ENCODE measurements around the gene DHTKD1.

The DHTKD1 gene, protein sequence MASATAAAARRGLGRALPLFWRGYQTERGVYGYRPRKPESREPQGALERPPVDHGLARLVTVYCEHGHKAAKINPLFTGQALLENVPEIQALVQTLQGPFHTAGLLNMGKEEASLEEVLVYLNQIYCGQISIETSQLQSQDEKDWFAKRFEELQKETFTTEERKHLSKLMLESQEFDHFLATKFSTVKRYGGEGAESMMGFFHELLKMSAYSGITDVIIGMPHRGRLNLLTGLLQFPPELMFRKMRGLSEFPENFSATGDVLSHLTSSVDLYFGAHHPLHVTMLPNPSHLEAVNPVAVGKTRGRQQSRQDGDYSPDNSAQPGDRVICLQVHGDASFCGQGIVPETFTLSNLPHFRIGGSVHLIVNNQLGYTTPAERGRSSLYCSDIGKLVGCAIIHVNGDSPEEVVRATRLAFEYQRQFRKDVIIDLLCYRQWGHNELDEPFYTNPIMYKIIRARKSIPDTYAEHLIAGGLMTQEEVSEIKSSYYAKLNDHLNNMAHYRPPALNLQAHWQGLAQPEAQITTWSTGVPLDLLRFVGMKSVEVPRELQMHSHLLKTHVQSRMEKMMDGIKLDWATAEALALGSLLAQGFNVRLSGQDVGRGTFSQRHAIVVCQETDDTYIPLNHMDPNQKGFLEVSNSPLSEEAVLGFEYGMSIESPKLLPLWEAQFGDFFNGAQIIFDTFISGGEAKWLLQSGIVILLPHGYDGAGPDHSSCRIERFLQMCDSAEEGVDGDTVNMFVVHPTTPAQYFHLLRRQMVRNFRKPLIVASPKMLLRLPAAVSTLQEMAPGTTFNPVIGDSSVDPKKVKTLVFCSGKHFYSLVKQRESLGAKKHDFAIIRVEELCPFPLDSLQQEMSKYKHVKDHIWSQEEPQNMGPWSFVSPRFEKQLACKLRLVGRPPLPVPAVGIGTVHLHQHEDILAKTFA

DNA sequence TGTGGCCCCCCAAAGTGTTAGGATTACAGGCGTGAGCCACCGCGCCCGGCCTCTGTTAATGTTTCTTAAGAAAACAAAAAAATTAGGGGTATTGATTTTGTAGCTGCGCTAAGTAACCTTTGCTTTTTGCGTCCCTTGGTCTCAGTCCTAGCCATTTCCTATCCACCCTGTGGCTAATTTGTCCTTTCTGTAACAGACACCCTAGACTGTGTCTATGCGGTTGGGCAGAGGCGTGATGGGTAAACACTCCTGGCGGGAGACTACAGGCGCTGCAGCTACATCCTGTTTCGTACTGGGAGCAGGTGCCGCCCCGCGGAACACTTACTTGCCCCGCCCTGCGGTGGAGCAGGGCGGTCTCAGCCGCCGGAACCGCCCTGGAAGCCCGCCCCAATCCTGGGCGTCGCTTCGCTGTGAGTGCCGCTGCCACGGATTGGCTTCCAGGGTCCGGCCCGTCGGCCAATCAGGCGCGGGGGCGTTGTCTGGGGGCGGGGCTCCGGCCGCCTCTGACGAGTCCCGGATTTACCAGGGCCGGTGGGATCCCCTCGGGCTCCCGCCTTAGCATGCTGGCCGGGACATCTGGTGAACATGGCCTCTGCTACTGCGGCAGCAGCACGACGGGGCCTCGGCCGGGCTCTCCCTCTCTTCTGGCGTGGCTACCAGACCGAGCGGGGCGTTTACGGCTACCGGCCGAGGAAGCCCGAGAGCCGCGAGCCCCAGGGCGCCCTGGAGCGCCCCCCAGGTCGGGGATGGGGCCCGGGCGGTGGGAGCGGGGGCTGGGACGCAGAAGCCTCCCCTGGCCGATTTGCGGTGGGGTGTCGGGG is at the start of gene DHTKD1:
Gene DHTKD1 (plus strand): TSS at position 506 of the 821 bp plus-strand sequence. CDS start 80 bp downstream, at position 586.
- peak; percentile 97 for DNase-seq (ENCODE audit: low read depth)

DNA sequence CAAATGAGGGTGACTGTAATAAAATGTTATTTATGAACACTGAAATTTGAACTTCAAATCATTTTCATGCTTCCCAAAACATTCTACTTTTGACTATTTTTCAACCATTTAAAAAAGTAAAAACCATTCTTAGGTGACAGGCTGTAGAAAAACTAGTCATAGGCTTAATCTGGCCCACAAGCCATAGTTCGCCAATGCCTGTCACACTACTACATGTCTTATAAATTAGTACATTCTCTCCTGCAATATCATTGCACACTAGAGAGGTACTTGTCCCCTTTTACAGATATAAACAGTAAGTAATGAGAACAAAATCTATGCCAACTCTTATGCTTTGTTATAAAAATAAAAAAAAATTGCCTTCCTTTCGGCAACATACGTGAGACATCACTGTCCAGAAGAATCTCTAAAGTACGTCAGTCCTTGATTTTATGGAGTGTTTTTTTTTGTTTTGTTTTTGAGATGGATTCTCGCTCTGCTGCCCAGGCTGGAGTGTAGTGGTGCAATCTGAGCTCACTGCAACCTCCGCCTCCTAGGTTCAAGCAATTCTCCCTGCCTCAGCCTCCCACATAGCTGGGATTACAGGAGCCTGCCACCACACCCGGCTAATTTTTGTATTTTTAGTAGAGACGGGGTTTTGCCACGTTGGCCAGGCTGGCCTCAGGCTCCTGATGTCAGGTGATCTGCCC is 49.3 kb upstream of the DHTKD1 start:
- no peak for DNase-seq (ENCODE audit: low read depth)

DNA sequence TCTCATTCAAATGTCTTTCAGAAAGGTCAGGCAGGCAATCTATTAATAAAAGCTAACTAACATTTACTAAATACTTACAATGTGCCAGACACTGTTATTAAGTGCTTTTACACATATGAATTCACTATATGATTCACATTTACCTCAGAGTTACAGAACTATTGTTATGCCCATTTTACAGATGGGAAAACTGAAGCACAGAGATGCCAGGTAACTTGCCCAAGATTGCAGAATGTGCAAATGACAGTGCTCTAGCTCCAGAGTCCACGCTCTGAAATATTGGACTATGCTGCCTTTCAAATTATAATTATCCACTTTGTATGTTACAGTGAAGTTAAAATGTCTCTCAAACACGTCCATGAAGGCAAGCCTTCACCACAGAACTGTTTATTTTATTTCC is 48.2 kb upstream of the DHTKD1 start:
- no peak for DNase-seq (ENCODE audit: low read depth)

DNA sequence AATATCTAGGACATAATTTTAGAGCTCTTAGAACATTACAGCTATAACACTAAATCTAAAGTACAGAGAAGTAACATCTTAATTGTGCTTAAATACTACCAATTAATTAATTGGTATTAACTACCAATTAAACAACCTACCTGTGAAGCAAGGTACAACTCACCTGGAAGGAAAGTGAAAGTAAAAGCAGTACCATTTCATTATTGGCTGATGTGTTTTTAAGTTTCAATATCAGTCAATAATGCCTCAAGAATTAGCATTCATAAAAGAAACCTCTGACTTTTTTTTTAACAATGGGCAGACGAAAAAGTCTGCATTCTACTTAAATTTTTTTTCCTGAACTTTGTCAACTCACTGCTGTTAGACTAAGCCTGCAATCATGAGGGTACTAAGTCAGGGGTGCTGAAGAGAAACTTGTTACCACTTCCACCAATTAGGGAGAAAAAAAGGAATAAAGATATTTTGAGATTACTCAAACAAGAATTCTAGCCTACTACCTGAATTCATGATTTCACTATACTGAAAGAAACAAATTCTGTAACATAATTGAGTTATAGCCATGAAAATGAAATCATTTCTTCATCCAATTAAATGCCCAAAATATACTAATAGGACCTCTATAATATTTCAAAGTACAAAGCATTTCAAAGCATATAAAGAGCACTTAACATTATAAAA is 46.0 kb upstream of the DHTKD1 start:
- no peak for DNase-seq (ENCODE audit: low read depth)

DNA sequence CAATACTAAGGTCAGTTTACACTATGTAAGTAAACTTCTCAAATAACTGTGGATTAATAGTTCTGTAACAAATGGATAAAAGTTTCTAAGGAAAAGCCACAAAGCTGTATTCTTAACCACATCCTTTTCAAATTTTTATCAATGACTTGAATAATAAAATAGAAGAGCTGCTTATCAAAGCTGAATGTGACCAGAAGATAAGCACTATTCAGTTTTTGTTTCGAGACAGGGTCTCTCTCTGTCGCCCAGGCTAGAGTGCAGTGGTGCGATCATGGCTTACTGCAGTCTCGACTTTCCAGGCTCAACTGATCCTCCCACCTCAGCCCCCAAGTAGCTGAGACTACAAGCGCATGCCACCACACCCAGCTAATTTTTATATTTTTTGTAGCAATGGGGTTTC is 43.2 kb upstream of the DHTKD1 start:
- DNase-seq (ENCODE audit: low read depth): no peak

DNA sequence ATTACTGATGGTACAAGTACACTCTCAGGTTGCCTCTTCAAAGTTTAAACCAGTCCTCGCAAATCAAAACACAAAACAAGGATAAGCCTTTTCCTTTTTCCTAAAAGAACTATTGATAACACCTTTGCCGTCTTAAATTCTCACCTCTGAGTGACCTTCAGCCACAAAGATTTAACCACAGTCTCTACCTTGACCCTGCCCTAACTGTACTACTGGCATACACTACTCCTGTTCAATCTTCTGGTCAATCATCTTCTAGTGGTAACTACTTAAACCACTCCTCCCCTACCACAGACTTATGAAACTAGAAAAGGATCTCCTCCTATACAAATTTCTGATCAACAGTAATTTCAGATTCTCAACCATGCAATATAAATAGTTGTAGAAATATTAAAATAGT is 41.2 kb upstream of the DHTKD1 start:
- no peak for DNase-seq (ENCODE audit: low read depth)

DNA sequence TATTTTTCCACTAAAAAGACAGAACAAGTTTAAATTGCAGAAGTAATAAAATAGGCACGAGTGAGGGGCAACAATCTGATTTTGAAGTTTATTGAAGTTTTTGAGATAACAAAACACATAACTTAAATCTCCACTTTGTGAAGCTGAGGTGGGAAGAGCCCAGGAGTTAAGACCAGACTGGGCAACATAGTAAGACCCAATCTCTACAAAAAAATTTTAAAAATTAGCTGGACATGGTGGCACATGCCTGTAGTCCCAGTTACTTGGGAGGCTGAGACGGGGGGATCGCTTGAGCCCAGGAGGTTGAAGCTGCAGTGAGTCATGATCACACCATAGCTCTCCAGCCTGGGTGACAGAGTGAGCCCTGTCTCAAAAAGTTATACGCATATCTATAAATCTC is 37.4 kb upstream of the DHTKD1 start:
- DNase-seq (ENCODE audit: low read depth): no peak

DNA sequence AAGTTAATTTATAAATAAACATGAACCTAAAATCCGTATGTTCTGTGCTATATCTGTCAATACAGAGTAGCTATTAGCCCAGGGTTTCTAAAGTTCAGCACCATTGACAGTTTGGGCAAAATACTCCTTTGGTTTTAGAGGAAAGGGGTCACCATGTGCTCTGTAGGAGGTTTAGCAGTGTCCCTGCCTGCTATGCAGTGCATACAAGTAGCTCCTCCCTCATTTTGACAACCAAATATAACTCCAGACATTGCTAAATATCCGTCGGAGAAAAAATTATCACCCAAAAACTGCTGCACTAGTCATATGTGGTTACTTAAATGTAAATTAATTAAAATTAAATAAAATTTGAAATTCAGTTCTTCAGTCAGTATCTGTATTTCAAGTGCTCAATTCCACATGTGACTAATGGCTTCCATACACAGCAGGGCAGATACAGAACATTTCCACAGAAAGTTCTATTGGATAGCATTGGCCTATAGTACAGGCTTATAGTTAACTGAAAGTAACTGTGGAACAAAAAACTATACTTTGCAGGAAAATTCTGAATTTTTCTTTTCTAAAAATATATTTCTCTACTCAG is 32.6 kb upstream of the DHTKD1 start:
- no peak for DNase-seq (ENCODE audit: low read depth)

DNA sequence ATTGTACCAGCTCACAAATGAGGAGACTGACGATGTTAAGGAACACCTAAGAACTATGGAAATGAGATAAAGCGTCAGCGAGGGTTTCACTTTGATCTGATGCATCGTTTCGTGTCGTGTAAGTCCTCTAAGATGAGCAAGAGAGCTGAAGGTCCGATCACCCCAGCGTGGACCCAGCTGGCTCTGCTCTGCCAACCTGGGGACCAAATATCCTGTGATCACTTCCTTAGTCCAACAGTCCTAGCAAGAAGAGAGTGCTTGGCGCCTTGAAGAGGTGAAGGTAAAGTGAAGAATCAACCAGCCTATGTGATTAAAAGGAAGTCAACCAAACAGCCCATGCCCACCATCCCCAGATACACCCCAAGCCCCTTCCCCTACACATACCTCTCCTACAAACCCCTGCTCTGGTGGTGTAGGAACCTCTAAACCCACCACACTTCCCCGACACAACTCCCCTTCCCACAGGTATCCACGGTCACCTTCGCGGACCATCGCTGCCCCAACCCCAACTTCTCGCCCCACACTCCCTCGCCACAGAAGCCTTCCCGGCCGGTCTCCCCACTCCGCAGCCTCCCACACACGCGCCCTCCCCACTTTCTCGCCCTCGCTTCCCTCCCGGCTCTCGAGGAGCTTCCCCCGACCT is 26.9 kb upstream of the DHTKD1 start:
- DNase-seq (ENCODE audit: low read depth): no peak

DNA sequence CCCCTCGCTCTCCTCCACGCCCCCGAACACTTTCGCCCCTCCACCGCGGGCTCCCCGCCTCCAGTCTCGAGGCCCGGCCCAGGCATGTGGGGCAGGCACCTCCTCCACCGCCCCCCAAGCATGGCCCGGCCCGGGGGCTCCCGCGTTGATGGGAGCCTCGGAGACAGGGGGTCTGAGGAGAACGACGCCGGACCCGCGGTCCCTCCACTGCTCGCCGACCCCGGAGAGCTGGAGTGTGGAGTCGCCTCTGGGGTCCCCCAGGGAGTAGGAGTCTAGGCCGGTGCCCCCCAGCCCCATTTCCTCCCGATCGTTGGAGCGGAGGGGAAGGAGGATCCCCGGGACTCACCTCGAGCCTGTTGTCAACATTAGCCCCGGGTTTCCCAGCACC is 26.4 kb upstream of the DHTKD1 start:
- DNase-seq (ENCODE audit: low read depth): peak; percentile 10

DNA sequence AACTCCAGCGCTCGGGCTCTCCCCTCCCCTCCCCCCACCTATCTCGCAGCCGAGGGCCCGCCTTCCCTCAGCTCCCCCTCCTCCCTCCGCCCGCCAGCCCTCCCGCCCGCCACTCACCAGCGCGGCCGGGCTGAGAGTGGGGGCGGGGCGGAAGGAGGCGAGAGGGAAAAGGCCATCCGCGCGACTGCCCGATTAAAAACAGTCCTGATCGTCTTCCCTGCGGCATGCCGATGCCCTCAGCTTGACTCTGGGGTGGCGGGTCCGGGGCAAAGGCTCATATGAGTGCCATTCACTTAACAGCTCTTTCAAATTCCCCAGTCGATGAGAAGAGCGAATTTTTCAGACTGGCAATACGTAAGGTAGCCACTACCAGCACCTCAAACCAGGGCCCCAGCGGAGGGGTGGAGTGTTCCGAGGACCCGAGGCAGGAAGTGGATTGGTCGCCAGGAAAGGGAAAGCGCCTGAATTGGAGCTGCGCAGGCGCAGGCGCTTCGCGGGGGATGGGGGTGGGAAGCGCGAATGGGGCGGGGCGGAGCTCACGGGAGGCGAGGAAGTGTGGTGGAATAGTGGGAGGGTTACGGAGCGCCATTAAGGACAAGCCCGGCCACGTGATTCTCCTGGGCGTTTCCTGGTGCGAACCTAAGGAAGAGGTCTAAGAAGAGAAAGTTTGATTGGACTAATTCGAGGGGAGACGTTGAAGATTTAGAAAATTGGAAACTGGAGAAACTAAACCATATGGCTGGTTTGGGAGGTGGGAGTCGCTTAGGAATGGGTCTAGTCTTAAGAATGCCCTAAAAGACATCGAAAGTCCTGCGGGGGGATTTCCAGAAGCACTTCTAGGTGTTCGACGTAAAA is 25.7 kb upstream of the DHTKD1 start, which contains the start of gene UPF2:
Gene UPF2 (minus strand): TSS at position 13 of the 855 bp plus-strand sequence. CDS start 7,386 bp downstream, outside the sequence.
- peak; percentile 95 for DNase-seq (ENCODE audit: low read depth)

DNA sequence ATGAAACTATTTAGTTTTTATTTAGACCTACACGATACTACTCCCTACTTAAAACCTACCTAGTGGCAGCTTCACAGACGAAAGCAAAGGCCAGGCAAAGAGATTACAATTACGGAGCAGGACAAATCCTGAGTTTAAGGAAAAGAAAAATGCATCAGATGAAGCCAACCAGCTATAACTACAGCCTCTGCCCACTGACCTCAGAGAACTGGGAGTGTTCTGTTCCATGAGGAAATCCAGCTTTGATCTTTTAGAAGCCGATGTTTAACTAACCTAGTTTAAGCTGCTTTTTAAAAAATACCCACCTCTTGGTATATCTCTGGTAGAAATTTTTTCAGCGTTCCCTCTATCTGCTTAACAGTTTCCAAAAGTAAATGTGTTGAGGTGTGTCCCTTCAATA is 23.2 kb upstream of the DHTKD1 start:
- no peak for DNase-seq (ENCODE audit: low read depth)

DNA sequence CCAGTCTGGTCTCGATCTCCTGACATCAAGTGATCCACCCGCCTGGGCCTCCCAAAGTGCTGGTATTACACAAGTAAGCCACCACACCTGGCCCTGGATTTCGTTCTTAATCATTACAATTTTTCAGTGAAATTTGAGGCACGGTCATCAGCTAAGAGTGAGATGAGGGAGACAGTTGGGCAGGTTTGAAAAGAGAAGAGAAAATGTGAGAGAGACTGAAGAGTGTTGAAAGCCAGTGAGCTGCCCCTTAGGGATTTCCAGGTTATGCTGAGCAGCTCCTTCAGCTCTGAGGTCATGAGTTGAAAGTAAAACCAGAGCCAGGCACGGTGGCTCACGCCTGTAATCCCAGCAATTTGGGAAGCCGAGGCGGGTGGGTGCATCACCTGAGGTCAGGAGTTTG is 20.2 kb upstream of the DHTKD1 start:
- no peak for DNase-seq (ENCODE audit: low read depth)

DNA sequence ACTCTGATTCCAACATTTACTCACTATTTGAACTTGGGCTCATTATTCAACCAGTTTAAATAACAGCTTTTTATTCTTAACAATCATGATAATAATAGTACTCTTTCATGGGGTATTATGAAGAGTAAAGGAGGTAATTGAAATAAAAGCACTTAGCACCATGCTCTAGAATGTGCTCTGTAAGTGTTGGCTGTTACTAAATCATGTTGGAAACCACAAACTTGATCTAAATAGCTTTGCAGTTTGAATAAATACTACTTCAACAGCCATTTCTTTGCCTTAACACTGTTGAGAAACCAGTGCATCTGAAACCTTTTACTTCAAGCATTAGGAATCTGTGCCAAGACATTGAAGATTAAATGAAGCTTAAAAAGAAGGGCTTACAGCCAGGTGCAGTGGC is 18.2 kb upstream of the DHTKD1 start:
- no peak for DNase-seq (ENCODE audit: low read depth)

DNA sequence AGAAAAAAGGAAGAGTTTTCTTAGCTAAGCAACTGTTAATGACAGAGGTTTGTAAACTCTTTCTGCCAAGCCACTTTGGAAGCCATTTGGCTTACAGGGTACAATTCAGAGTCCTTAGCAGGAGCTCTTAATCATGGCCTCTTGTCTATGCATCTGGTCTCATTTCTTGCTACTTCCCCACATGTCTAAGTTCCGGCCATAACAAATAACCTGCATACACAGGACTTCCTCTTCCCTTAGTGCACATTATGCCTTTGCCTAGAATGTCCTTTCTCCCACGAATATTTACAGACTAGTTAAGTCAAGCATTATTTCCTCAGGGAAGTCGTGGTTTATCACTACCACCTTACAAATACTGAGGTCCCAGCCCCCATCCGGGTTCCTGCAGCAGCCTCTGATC is 17.5 kb upstream of the DHTKD1 start:
- no peak for DNase-seq (ENCODE audit: low read depth)

DNA sequence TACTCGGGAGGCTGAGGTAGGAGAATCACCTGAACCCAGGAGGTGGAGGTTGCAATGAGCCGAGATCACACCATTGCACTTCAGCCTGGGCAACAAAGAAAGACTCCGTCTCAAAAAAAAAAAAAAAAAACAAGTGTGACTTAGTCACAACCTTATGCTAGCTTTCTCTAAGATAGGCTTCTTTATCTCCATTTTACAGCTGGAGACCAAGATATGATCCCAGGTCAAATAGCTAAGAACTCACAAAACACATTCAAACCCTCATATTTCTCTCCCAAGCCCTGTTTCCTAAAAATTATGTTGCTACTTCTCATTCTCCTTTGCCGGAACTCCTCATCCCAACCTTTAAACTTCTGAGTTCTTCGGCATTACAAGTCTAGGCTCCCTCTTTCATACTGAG is 13.0 kb upstream of the DHTKD1 start:
- DNase-seq (ENCODE audit: low read depth): no peak

DNA sequence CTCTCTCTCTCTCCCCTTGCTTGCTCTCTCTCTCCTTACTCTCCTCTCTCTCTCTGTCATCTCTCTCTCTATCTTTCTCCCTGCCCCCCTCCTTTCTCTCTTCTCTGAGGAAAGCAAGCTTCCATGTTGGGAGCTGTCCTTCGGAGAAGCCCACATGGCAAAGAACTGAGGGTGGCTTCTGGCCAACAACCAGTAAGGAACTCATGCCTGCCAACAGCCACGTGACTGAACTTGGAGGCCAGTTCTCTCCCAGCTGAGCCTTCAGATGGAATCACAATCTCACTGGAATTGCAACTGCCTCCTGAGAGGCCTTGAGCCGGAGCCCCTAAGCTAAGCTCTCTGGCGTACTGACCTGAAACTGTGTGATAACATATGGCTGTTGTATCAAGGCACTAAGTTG is 12.0 kb upstream of the DHTKD1 start:
- no peak for DNase-seq (ENCODE audit: low read depth)

DNA sequence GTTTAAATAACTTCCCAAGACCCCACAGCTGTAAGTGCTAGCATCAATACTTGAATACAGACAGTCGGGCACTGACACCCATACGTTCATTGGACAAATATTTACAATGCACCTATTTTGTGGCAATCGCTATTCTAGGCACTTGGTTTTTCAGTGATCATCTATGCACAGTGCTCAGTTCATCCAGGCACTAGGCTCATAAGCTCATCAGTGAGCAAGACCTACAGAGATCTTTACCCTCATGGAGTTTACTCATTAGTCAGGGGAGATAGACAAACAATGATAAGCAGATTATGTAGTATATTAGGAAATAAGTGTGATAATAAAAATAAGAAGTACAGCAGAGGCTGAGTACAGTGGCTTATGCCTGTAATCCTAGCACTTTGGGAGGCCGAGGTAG is 7.6 kb upstream of the DHTKD1 start:
- no peak for DNase-seq (ENCODE audit: low read depth)

Measured in stimulated activated CD8-positive, alpha-beta memory T cell treated with anti-CD3 and anti-CD28 coated beads, Interleukin-12 subunit alpha, Interleukin-12 subunit beta, amount 100 ng/mL, for 1 hour (primary cell).